CD14-positive monocyte (primary cell): ENCODE results near the gene DMGDH. TPM values are rescaled to one million over a fixed set of nuclear protein-coding genes. Genes with fewer than 3 reads are reported as not detected.

Experiments used
- DNase-seq, 3 donors: peaks; one replicate each; pipeline ENCODE4 v3.0.0-alpha.2; 2011 to 2022
- H2AFZ ChIP-seq: 2 replicates; pipeline ENCODE4 v1.6.0; 2012; ENCODE audit warnings: mild to moderate bottlenecking, low read depth, low read length, inconsistent platforms; ENCODE audit not compliant: insufficient read depth, poor library complexity, severe bottlenecking
- H3K27ac ChIP-seq, 2 donors: 1 replicate in 1 of 2; 2 replicates in 1 of 2; pipeline ENCODE4 v1.5.1; 2012 to 2013; ENCODE audit warnings: low read length in 2 of 2, control low read depth in 1 of 2, inconsistent platforms in 1 of 2, low read depth in 1 of 2, mild to moderate bottlenecking in 1 of 2
- H3K27me3 ChIP-seq, 2 donors: one replicate each; pipeline versions ENCODE4 v1.6.0 to v1.6.1; 2011 to 2013; ENCODE audit warnings: low read length in 2 of 2; ENCODE audit not compliant: control insufficient read depth in 2 of 2, insufficient read depth in 2 of 2
- H3K36me3 ChIP-seq, 2 donors: replicated peaks in 1 of 2; 1 replicate in 1 of 2; 2 replicates in 1 of 2; pipeline versions ENCODE4 v1.5.1 to v1.6.1; 2012 to 2013; ENCODE audit warnings: low read length in 2 of 2, control low read depth in 1 of 2, inconsistent platforms in 1 of 2, mild to moderate bottlenecking in 1 of 2; ENCODE audit not compliant: insufficient read depth in 2 of 2, control insufficient read depth in 1 of 2
- H3K4me1 ChIP-seq, 2 donors: 1 replicate in 1 of 2; 2 replicates in 1 of 2; pipeline versions ENCODE4 v1.5.1 to v1.6.1; 2012 to 2013; ENCODE audit warnings: low read length in 2 of 2, control low read depth in 1 of 2, inconsistent platforms in 1 of 2, mild to moderate bottlenecking in 1 of 2, moderate library complexity in 1 of 2; ENCODE audit not compliant: insufficient read depth in 2 of 2, control insufficient read depth in 1 of 2
- H3K4me2 ChIP-seq: replicated peaks from 2 replicates; pipeline ENCODE3; 2012; ENCODE audit warnings: low read length, moderate library complexity, mild to moderate bottlenecking; ENCODE audit not compliant: poor library complexity, severe bottlenecking; ENCODE audit errors: extremely low read depth
- H3K4me3 ChIP-seq, 3 experiments: fragments of 200-600 bp in 1 of 3; sonication (generic) in 1 of 3; replicated peaks in 1 of 3; 1 replicate in 2 of 3; 2 replicates in 1 of 3; pipeline ENCODE4 v1.5.1; 2011 to 2013; ENCODE audit warnings: low read length in 3 of 3, mild to moderate bottlenecking in 3 of 3, control low read depth in 2 of 3, low read depth in 2 of 3, inconsistent platforms in 1 of 3, moderate library complexity in 1 of 3
- H3K79me2 ChIP-seq: 2 replicates; pipeline ENCODE4 v1.6.0; 2012; ENCODE audit warnings: mild to moderate bottlenecking, control low read depth, inconsistent platforms, low read length, moderate library complexity; ENCODE audit not compliant: insufficient read depth
- H3K9ac ChIP-seq: 2 replicates; pipeline ENCODE4 v1.6.0; 2017; ENCODE audit warnings: low read length, mild to moderate bottlenecking; ENCODE audit not compliant: insufficient read depth, poor library complexity, severe bottlenecking
- H3K9me3 ChIP-seq, 2 donors: replicated peaks in 1 of 2; 1 replicate in 1 of 2; 2 replicates in 1 of 2; pipeline versions ENCODE4 v1.5.1 to v1.6.1; 2012 to 2013; ENCODE audit warnings: low read length in 2 of 2, control low read depth in 1 of 2; ENCODE audit not compliant: control insufficient read depth in 1 of 2, insufficient read depth in 1 of 2
- H4K20me1 ChIP-seq: 2 replicates; pipeline ENCODE4 v1.6.0; 2012; ENCODE audit warnings: mild to moderate bottlenecking, low read length, control low read depth, moderate library complexity; ENCODE audit not compliant: insufficient read depth
- H3K27ac Mint-ChIP-seq, 7 donors: one replicate each; pipeline ENCODE4 v1.8.0; 2020; ENCODE audit warnings: mild to moderate bottlenecking in 7 of 7, mixed read lengths in 7 of 7, moderate library complexity in 6 of 7, inconsistent platforms in 2 of 7
- H3K27me3 Mint-ChIP-seq, 3 donors: one replicate each; pipeline ENCODE4 v1.8.0; 2021 to 2022; ENCODE audit warnings: low read depth in 3 of 3, mild to moderate bottlenecking in 3 of 3, mixed read lengths in 3 of 3, moderate library complexity in 3 of 3, inconsistent platforms in 1 of 3
- H3K36me3 Mint-ChIP-seq, 2 donors: one replicate each; pipeline ENCODE4 v1.8.0; 2020; ENCODE audit warnings: mixed read lengths in 2 of 2, inconsistent platforms in 1 of 2, mild to moderate bottlenecking in 1 of 2
- H3K4me1 Mint-ChIP-seq: one replicate; pipeline ENCODE4 v1.8.0; 2020; ENCODE audit warnings: mild to moderate bottlenecking, mixed read lengths
- H3K4me3 Mint-ChIP-seq, 2 donors: one replicate each; pipeline ENCODE4 v1.8.0; 2020; ENCODE audit warnings: mild to moderate bottlenecking in 2 of 2, mixed read lengths in 2 of 2, moderate library complexity in 1 of 2
- H3K9me3 Mint-ChIP-seq, 7 donors: one replicate each; pipeline ENCODE4 v1.8.0; 2020 to 2022; ENCODE audit warnings: mixed read lengths in 7 of 7, mild to moderate bottlenecking in 6 of 7, moderate library complexity in 6 of 7, inconsistent platforms in 2 of 7
- WGBS: methylation state at CpG from one replicate; pipeline ENCODE4 v1.1.5; 2013; ENCODE audit warnings: missing lambda C conversion rate; ENCODE audit not compliant: insufficient coverage; 5-methylcytosine and 5-hydroxymethylcytosine counted together
- intact Hi-C, 2 donors: fragments of 100-400 bp; cut with micrococcal nuclease; formaldehyde crosslinking; loops; one replicate each; pipeline versions ENCODE4 v1.15.0 to v1.15.1; 2023
- polyA plus RNA-seq, 3 donors: library from polyadenylated mRNA; depleted of rRNA in 1 of 3; unstranded in 2 of 3; stranded (reverse) in 1 of 3; fragments of 300-500 nt in 2 of 3; fragments of >200 nt in 1 of 3; fragmentation: Illumina TruSeq in 2 of 3; gene quantifications; 1 replicate in 2 of 3; 2 replicates in 1 of 3; pipeline ENCODE4 v1.2.3, GENCODE V29; 2012 to 2021
- TF ChIP-seq, protein P1 (sequence below): fragments of 200-600 bp; IDR thresholded peaks from one replicate; pipeline ENCODE4 v1.8.0; 2022; ENCODE audit warnings: antibody characterized with exemption, mild to moderate bottlenecking

DMGDH gene
- polyA plus RNA-seq, 3 donors: not detected

DNA sequence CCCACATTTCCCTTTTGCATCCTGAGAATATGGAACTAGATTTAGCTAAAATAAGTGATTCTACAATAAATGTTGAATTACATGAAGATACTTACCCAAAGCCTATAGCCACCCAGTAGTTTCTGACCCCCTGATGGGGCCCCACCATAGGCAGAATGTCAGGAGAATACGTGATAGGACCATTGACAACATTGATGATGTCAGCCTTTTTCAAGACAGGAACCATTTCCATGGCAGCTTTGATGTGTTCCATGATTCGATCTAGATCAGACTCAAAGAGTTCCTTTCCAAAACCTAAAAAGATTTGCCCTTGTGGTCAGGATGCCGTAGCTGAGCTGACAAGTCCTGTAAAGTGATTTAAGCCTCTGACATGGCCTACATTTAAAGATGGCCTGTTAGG, 27.3 kb downstream of the DMGDH start:
- H3K9me3 Mint-ChIP-seq: peaks cover 0 to 6% (median 2%) of the 10 kb centered on the region in 7 donors
- 92% methylated on average over 3 of the region's 3 CpGs for WGBS
- Histone ChIP-seq H4K20me1 (no peaks in the 10 kb centered on the region), H2AFZ (no peak overlapping the region), H3K79me2 (no peaks in the 10 kb centered on the region), H3K4me2 (no peak overlapping the region), H3K27ac (no peak overlapping the region), H3K4me3 (no peak overlapping the region), H3K27me3 (no peaks in the 10 kb centered on the region), H3K4me1 (no peaks in the 10 kb centered on the region), H3K9me3 (no peaks in the 10 kb centered on the region), H3K9ac (no peak overlapping the region), H3K36me3 (no peaks in the 10 kb centered on the region)
- no peak for DNase-seq
- TF ChIP-seq, protein P1, sequence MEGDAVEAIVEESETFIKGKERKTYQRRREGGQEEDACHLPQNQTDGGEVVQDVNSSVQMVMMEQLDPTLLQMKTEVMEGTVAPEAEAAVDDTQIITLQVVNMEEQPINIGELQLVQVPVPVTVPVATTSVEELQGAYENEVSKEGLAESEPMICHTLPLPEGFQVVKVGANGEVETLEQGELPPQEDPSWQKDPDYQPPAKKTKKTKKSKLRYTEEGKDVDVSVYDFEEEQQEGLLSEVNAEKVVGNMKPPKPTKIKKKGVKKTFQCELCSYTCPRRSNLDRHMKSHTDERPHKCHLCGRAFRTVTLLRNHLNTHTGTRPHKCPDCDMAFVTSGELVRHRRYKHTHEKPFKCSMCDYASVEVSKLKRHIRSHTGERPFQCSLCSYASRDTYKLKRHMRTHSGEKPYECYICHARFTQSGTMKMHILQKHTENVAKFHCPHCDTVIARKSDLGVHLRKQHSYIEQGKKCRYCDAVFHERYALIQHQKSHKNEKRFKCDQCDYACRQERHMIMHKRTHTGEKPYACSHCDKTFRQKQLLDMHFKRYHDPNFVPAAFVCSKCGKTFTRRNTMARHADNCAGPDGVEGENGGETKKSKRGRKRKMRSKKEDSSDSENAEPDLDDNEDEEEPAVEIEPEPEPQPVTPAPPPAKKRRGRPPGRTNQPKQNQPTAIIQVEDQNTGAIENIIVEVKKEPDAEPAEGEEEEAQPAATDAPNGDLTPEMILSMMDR: no peak
- H3K27ac Mint-ChIP-seq: no peak overlapping the region
- intact Hi-C loops: no loop called here
- no peaks in the 10 kb centered on the region for H3K4me1 Mint-ChIP-seq
- H3K36me3 Mint-ChIP-seq: no peaks in the 10 kb centered on the region
- peaks cover 0 to 2% (median 1%) of the 10 kb centered on the region in 3 donors for H3K27me3 Mint-ChIP-seq
- H3K4me3 Mint-ChIP-seq: no peak overlapping the region

DNA sequence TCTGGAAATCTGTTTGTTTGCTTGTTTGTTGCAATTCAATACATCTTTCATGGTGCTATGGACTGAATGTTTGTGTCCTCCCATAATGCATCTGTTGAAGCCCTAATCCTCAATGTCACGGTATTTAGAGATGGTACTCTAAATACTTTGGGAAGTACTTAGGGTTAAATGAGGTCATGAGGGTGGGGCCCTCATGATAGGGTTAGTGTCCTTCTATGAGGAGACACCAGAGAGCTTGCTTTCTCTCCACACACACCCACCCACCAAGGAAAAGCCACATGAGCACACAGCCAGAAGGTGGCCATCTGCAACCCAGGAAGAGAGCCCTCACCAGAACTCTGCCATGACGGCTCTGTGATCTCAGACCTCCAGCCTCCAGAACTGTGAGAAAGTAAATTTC, 32.7 kb downstream of the DMGDH start:
- no peaks in the 10 kb centered on the region for H3K79me2 ChIP-seq
- no peaks in the 10 kb centered on the region for H3K36me3 ChIP-seq
- DNase-seq: no peak
- Mint-ChIP-seq H3K27ac (no peak overlapping the region), H3K27me3 (no peaks in the 10 kb centered on the region), H3K4me3 (no peak overlapping the region), H3K36me3 (no peaks in the 10 kb centered on the region), H3K4me1 (no peaks in the 10 kb centered on the region), H3K9me3 (peaks cover 0 to 10% (median 3%) of the 10 kb centered on the region in 7 donors)
- WGBS: no CpG with 5 or more reads among the region's 2 CpGs
- no peaks in the 10 kb centered on the region for H3K4me1 ChIP-seq
- no peaks in the 10 kb centered on the region for H4K20me1 ChIP-seq
- no peak overlapping the region for H3K4me2 ChIP-seq
- intact Hi-C loops: no loop called here
- H3K4me3 ChIP-seq: no peak overlapping the region
- H2AFZ ChIP-seq: no peak overlapping the region
- TF ChIP-seq, protein P1: no peak
- H3K27ac ChIP-seq: no peak overlapping the region
- no peak overlapping the region for H3K9ac ChIP-seq
- H3K27me3 ChIP-seq: no peaks in the 10 kb centered on the region
- no peaks in the 10 kb centered on the region for H3K9me3 ChIP-seq
